Left cardiac atrium (tissue), 4 donors: ENCODE data around the gene SLC2A5. TPM values are rescaled to one million over a fixed set of nuclear protein-coding genes. Genes with fewer than 3 reads are reported as not detected.

Source experiments
- ATAC-seq, 2 donors: fragments of 200-7000 bp; cut with Tn5 transposase; one replicate each; pipeline ENCODE4 v1.9.1; 2020; ENCODE audit warnings: mild to moderate bottlenecking in 2 of 2, moderate library complexity in 2 of 2
- DNase-seq: peaks from one replicate; pipeline ENCODE4 v3.0.0-alpha.2; 2020
- intact Hi-C, 2 donors: fragments of 100-400 bp; cut with DNase I; formaldehyde crosslinking; loops; one replicate each; pipeline versions ENCODE4 v1.14.1 to v1.15.1; 2022 to 2023
- total RNA-seq, 2 donors: library from RNA; stranded (reverse); fragmentation: NEBNext Ultra II Directional; extraction: Animal tissue kit (Norgen Biotek cat#: 25700); gene quantifications; one replicate each; pipeline ENCODE4 v1.2.1, GENCODE V29; 2021
- donor health status: DM: no; HTN: yes; CAD: no.
- donor health status: DM: no; HTN: yes; CAD: no; lungs with severe emphysema.
- donor health status: DM: yes; HTN: yes; CAD: no.
- donor health status: Dilated cardiomyopathy.

Gene SLC2A5
- total RNA-seq, 2 donors from 2014 or later = 2.0 to 3.8 TPM

- intact Hi-C loops = no loop called here
- ATAC-seq = no peak
Observed at GRCh38 chr1:8992936-8993687, 76.3 kb downstream of the SLC2A5 start.

DNA sequence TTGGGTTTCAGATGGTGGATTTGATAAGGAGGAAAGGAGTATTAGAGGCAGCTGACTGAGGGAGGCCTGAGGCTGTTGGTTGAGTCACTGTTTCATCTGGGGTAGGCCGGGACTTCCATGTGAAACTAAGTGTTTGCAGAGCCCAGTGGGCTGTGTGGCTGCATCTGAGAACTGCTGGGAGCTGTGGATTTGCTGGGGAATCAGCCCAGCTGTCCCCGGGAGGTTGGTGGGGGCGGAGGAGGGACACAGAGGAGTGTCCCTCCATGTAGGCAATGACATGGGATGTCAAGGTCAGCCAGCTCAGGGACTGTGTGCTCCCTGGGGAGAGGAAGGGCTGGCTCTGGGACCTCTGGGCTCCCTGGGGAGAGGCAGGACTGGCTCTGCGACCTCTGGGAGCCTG, 79.6 kb downstream of the SLC2A5 start:
- no peak for ATAC-seq
- intact Hi-C loops = loop anchor here (5.0 kb wide), 2 partner anchors 73 to 128 kb away; no protein-coding TSS in a partner anchor
- DNase-seq = no peak

More at GRCh38 chr1:8992936-8993687, 76.3 kb downstream of the SLC2A5 start:
- DNase-seq = no peak

DNA sequence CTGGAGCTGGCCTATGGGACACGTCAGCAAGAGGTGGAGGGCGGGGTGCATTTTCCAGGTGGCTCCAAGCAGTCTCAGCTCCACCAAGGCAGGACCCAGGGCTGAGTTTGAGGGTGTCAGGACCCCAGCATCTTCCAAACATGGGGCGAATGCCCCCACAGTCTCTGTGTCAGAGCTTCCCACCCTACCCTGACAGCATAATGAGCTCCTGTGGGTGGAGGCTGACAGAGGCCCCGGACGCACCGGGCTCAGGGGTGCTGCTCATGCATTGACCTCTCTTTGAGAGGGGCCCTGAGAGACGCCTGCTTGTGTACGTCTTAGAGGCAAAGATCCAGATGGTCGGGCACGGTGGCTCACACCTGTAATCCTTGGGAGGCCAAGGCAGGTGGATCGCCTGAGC, 80.4 kb downstream of the SLC2A5 start:
- intact Hi-C loops = loop anchor here (5.0 kb wide), 2 partner anchors 72 to 127 kb away; no protein-coding TSS in a partner anchor
- DNase-seq (no peak), ATAC-seq (no peak)

GRCh38 chr1:8988618-8988967, 80.8 kb downstream of the SLC2A5 start:
- ATAC-seq (no peak), DNase-seq (no peak)
- intact Hi-C loops = loop anchor here (1.0 to 5.0 kb wide), 3 partner anchors 70 to 126 kb away; no protein-coding TSS in a partner anchor

- ATAC-seq (peak; percentile 67), DNase-seq (peak; percentile 60)
- intact Hi-C loops = loop anchor here (1.0 to 5.0 kb wide), 3 partner anchors 70 to 126 kb away; no protein-coding TSS in a partner anchor
Observed at GRCh38 chr1:8987881-8988617, 81.4 kb downstream of the SLC2A5 start.

GRCh38 chr1:8986814-8987190, 82.6 kb downstream of the SLC2A5 start:
- no peak for ATAC-seq
- no peak for DNase-seq
- intact Hi-C loops = loop anchor here (5.0 kb wide), 2 partner anchors 70 to 125 kb away; no protein-coding TSS in a partner anchor

DNA sequence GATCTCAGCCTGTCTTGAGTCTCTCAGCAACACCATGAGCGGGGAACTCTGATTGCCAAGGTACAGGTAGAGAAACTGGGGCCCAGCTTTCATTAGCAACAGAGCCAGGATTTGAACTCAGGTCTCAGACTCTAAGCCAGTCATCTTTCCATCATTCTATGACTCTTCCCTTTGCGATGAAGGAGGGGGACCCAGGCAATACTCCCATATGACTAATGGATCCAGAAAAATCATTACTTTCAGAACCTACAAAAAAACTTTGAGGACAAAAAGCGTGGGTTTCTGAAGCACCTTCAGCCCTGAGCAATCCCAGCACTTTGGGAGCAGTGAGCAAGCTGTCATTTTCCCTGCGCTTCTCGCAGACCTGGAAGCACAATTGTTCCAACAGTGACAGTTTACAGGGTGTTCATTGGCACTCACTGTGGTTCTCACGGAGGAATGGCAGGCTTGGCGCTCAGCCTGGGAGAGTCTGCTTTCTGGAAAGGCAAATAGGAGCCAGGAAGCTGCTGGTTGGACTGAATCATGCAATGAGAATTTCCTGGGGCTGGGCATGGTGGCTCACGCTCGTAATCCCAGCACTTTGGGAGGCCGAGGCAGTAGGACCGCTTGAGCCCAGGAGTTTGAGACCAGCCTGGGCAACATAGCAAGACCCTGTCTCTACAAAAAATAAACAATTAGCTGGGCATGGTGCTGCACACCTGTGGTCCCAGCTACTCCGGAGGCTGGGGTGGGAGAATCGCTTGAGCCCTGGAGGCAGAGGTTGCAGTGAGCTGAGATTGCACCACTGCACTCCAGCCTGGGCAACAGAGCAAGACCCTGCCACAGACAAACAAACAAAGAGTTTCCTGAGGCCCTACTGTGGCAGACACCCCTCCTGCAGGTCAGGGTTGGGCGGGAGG, 83.3 kb downstream of the SLC2A5 start:
- DNase-seq (peak; percentile 89), ATAC-seq (peak; percentile 91 to 96)
- intact Hi-C loops = loop anchor here (5.0 kb wide), 2 partner anchors 69 to 124 kb away; no protein-coding TSS in a partner anchor

Other genes starting within 250 kb of the SLC2A5 start
- 100 to 1,000 TPM; 242 to 476 TPM for gene ENO1, start 190.9 kb downstream of the SLC2A5 start, total RNA-seq
- not detected for gene CA6, start 123.8 kb downstream of the SLC2A5 start, total RNA-seq
- gene SLC2A7, start 43.2 kb downstream of the SLC2A5 start, total RNA-seq = not detected
- gene GPR157, start 59.5 kb upstream of the SLC2A5 start, total RNA-seq = 10 to 100 TPM; 18.8 to 40.6 TPM
- gene H6PD, start 165.1 kb upstream of the SLC2A5 start, total RNA-seq = 10 to 100 TPM; 33.3 to 40.6 TPM
- 10 to 100 TPM; 16.8 to 19.1 TPM for gene SPSB1, start 223.3 kb upstream of the SLC2A5 start, total RNA-seq